SK-MEL-5 (cell line): ENCODE data around the gene ZCCHC8. TPM values are rescaled to one million over a fixed set of nuclear protein-coding genes. Genes with fewer than 3 reads are reported as not detected.
A peak's percentile ranks its signal among the peaks of the same experiment; 100 is the strongest.
"Not testable (repeated sequence)": the region's sequence is repeated elsewhere in the genome, so short reads cannot be mapped to it uniquely, and the experiment has no call there.

ENCODE experiments used
- DNase-seq: peaks from one replicate; pipeline ENCODE4 v3.0.0-alpha.2; 2016; ENCODE audit warnings: low read depth, low spot score
- in situ Hi-C: cut with HindIII; loops from 2 replicates; pipeline ENCODE4 v1.10.0; 2016; ENCODE audit warnings: low sequenced_read_pairs, high pct_unique_total_duplicates, low pct_unique_long_range_greater_than_20kb
- total RNA-seq: library from RNA; depleted of rRNA; stranded (reverse); fragments of >200 nt; shearing (Covaris generic); gene quantifications from 2 replicates; pipeline ENCODE4 v1.2.3, GENCODE V29; 2014

The ZCCHC8 gene
- total RNA-seq, 1 experiment from 2014 or later: 25.4 TPM

DNA sequence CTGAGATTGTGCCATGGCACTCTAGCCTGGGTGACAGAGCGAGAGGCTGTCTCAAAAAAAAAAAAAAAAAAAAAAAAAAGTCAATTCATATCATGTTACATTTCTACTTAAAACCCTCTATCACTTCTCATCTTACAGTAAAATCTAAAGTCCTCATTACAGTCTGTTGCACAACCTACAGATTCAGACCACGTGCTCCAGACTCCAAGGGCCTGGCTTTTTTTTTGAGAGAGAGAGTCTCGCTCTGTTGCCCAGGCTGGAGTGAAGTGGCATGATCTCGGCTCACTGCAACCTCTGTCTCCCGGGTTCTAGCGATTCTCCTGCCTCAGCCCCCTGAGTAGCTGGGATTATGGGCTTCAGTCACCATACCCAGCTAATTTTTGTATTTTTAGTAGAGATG, 14.4 kb downstream of the ZCCHC8 start:
- in situ Hi-C loops, DNase-seq: not testable (repeated sequence)

DNA sequence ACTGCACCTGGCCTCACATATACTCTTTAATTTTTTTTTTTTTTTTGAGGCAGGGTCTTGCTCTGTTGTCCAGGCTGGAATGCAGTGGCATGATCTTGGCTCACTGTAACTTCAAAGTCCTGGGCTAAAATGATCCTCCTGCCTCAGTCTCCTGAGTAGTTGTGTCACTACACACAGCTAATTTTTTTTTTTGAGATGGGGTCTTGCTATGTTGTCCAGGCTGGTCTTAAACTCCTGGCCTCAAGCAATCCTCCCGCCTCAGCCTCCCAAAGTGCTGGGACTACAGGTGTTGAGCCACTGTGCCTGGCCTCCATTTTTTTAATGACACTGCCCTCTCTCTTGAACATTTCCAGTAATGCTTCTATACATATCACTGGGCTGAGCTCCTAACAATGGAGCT, 16.3 kb downstream of the ZCCHC8 start:
- DNase-seq, in situ Hi-C loops: not testable (repeated sequence)

DNA sequence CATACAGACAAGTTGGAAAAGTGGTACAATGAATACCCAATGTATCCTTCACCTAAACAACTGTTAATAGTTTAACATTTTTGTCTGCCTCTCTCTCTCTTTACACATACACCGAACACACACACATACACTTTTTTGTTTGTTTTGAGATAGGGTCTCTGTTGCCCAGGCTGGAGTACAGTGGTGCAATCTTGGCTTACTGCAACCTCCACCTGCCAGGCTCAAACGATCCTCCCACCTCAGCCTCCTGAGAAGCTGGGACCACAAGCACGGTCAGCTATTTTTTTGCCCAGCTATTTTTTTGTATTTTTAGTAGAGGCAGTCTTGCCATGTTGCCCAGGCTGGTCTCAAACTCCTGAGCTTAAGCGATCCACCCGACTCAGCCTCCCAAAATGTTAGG, 16.8 kb downstream of the ZCCHC8 start:
- in situ Hi-C loops: no loop called here
- DNase-seq: no peak

DNA sequence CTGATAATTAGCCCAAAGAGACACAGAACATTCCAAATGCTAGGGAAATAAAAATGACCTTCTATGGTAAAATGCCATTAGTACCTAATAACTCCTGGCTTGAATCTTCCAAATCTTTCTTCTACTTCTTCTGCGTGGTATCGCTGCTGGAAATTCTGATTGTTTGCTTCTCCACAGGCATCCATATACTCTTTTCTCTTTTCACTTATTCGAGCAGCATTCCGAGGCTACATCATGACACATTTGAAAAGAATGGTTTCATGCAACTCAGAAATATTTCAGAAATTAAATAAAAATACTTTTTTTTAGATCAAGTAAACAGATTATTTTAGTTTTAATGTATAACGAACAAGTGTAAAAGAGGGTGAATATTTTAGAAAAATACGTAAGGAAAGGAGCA, 18.9 kb downstream of the ZCCHC8 start:
- in situ Hi-C loops: no loop called here
- no peak for DNase-seq

DNA sequence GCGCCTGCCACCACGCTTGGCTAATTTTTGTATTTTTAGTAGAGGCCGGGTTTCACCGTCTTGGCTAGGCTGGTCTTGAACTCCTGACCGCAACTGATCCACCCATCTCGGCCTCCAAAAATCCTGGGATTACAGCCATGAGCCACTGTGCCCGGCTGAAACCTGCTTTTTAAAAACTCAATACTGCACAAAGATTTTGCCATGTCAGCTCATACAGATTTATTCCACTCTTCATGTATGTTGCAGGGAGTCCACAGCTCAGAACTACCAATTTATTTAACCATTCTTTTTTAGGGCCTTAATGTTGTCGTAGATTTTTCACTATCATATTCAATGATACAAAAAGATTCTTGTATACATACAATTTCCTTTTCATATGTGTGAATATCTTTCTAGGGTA, 20.0 kb downstream of the ZCCHC8 start:
- no peak for DNase-seq
- in situ Hi-C loops: no loop called here

DNA sequence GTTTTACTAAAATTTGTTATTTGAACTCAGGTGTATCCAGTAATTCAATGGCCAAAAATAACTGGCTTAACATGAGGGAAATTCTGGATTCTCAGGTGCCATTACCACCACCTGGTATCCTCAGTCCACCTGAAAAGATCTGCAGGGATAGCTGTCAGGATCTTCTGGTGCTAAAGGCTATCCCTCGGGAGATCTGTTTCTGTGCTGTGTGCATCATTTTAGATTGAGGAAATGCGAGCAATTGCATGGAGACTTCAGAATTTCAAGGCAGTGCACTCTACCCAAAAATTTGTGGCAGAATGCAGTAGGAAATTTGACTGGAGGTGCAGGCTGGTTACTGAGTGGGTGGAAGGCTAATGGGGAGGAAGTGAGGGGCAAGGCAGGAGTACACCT, 26.4 kb downstream of the ZCCHC8 start:
- in situ Hi-C loops: no loop called here
- no peak for DNase-seq

DNA sequence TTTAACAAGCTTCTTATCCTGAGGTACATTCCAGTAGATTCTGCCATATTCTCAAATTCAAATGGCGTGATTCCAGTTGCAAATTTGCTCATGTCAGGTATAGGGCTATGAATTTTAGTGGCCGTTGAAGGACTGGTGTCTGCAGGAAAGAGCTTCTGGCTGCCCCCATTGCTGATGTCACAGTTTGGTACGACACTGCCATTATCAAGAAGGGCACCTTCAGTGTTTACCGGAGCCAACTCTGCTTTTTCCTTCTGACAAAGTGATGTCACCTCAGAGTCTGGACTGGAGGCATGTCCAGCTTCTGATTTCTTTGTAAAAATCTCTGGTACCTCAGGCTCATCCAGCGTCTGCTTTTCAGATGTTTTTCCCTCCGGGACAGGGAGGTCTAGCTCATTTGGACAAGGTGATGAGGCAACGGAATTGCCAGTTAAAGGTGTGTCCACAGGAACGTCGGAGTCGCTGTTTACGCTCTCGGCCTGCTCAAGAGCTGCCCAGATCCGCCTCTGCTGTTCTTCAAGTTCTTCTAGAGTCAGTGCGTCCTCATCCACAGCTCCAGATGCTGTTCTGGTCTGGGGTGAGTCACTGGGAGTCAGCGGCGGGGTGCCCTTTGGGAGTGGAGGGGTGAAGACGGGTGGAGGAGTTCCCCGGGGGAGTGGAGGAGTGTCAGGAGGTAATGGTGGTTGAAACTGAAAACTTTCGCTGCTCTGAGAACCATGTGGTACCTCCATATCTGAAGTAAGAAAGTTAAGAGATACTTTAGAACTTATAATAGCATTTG, 27.0 kb downstream of the ZCCHC8 start:
- in situ Hi-C loops: no loop called here

DNA sequence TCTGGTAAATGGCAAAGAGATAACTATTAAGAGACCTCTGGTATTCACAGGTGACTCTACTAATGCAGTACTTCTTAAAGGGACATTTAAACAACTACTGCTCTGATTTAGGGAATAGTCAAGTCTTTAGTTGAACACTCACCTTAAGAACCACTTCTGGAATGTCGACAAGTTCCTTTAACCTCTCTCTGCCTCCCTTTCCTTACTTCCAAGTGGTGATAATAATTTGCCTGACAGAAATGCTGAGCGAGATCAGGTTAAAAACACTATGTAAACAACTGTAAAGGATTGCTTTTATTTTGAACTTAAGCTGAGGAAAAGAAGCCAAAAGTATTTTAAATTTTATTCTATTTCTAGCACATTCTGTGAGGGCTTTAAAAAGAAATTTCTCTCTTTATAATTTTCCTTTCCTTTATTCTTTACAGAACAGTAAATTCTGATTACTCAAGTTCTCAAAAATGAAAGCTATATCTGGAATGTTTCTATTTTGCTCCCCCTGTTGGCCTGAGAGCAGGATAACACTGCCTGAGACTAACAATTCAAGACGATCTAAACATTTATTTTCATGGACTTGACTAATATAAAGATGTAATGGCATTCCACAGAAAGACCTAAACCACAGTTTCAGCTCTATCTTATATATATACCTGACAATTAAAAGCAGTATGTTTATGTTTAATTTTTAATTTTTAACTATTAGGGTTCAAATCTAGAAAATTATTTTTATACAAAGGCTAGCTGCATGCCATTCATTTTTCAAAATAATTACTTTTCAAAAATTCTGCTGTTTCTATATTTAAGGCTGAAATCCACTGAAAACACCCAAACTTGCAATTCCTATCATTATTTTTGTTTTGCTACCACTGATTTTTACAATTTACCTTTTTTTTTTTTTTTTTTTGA, 29.2 kb downstream of the ZCCHC8 start:
- peak; percentile 85 for DNase-seq
- in situ Hi-C loops: no loop called here

More for the DNA sequence above, 27.0 kb downstream of the ZCCHC8 start:
- DNase-seq: no peak

DNA sequence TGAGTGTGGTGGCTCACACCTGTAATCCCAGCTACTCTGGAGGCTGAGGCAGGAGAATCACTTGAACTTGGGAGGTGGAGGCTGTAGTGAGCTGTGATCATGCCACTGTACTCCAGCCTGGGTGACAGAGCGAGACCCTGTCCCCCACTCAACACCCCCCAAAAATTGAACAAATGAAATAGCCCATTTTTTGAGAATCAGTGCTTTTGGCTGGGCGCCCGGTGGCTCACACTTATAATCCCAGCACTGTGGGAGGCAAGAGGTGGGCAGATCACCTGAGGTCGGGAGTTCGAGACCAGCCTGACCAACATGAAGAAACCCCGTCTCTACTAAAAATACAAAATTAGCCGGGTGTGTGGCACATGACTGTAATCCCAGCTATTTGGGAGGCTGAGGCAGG, 30.2 kb downstream of the ZCCHC8 start:
- DNase-seq, in situ Hi-C loops: not testable (repeated sequence)

DNA sequence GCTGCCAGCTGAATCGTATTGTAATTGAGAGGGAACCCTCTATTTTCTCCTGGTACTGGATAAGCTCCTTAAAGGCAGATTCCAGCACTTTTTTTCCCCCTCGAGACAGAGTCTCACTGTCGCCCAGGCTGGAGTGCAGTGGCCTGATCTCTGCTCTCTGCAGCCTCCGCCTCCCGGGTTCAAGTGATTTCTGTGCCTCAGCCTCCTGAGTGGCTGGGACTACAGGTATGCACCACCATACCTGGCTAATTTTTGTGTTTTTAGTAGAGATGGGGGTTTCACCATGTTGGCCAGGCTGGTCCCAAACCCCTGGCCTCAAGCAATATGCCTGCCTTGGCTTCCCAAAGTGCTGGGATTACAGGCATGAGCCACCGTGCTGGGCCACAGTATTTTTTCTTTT, 30.9 kb downstream of the ZCCHC8 start:
- in situ Hi-C loops, DNase-seq: not testable (repeated sequence)

DNA sequence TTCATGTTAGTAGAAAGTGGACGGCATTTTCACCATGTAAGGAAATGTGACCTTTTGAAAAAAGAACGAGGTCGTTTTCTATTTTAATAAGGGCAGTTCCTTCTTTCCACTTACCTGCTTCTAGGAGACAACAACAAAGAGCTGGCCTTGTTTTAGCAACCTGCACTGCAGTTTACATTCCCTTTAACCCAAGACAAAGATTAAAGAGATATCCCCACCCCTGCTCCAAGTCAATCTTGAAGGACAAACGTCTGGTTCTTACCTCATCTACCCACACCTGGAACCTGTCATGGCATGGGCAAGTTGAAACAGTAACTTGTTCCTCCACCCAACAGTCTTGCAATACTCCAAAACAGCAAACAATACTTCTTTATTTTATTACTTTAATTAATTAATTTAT, 32.7 kb downstream of the ZCCHC8 start:
- DNase-seq: no peak
- in situ Hi-C loops: no loop called here

DNA sequence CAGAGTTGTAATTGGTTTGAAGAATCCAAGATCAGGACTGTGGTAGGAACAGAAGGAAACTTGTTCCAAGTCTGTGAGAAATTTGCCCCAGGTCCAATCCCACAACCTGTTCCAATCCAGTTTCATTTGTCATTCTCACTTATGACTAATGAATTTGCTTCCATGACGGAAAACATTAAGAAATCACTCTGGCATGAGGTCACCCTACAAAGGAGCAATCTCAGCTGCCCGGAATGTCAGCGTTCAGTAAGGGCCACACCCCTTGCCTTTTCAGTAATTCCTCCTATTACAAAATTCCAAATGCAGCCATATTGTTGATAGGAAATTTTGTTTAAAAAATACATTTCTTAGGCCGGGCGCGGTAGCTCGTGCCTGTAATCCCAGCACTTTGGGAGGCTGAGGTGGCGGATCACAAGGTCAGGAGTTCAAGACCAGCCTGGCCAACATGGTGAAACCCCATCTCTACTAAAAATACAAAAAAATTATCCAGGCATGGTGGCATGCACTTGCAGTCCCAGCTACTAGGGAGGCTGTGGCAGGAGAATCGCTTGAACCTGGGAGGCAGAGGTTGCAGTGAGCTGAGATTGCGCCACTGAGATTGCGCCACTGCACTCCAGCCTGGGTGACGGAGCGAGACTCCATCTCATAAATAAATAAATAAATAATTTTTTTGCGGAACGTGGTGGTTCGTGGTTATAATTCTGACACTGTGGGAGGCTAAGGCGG, 36.3 kb downstream of the ZCCHC8 start:
- peak; percentile 98 for DNase-seq
- in situ Hi-C loops: not testable (repeated sequence)

DNA sequence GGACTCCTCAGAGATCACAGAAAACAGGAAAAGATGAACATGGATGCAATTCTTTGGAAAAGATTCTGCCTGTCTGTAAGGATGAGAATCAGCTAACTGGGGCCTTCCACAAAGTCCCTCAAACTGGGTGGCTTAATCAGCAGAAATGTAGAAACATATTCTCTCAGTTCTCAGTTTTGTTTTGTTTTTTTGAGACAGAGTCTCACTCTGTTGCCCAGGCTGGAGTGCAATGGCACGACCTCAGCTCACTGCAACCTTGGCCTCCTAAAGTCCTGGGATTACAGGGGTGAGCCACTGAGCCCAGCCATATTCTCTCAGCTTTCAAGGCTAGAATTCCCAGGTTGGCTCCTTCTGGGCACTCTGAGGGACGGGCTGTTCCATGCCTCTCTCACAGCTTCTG, 40.1 kb downstream of the ZCCHC8 start:
- DNase-seq: no peak
- in situ Hi-C loops: no loop called here

DNA sequence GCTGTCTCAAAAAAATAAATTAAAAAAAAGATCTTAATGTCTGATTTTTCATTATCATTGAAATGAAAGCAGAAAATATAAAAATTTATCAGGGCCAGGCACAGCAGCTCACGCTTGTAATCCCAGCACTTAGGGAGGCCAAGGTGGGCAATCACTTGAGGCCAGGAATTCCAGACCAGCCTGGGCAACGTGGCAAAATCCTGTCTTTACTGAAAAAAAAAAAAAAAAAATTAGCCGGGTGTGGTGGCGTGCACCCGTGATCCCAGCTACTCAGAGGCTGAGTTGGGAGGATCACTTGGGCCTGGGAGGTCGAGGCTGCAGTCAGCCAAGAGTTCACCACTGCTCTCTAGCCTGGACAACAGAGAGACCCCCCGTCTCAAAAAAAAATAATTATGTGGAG, 40.7 kb downstream of the ZCCHC8 start:
- no peak for DNase-seq
- in situ Hi-C loops: no loop called here

DNA sequence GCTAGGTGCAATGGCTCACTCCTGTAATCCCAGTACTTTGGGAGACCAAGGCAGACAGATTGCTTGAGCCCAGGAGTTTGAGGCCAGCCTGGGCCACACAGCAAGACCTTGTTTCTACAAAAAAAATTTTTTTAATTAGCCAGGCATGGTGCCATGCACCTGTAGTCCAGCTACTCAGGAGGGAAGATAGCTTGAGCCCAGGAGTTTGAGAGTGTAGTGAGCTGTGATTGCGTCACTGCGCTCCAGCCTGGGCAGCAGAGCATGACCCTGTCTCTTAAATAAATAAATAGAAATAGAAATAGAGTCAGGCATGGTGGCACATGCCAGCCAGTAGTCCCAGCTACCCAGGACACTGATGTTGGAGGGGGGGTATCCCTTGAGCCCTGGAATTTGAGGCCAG, 41.5 kb downstream of the ZCCHC8 start:
- DNase-seq: no peak
- in situ Hi-C loops: no loop called here

DNA sequence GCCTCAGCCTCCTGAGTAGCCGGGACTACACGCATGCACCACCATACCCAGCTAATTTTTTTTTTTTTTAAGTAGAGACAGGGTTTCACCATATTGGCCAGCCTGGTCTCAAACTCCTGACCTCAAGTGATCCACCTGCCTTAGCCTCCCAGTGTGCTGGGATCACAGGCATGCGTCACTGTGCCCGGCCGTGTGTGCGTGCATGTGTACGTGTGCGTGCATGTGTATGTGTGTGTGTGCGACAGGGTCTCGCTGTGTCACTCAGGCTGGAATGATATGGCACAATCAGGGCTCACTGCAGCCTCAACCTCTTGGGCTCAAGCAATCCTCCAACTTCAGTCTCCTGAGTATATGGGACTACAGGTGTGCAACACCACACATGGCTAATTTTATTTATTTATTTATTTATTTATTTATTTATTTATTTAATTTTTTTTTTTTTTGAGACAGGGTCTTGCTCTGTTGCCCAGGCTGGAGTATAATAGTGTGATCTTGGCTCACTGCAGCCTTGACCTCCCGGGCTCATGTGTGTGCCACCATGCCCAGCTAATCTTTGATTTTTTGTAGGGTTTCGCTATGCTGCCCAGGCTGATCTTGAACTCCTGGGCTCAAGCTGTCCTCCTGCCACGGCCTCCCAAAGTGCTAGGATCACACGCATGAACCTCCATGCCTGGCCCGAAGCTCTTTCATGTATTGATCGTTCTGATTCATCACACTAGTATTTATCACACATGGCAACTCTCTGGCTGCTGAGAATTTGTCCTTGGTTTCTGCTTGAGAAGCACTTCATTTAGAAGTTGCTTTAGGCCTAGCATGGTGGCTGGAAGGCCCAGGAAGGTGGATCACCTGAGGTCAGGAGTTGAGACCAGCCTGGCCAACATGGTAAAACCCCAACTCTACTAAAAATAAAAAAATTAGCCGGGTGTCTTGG, 42.4 kb downstream of the ZCCHC8 start:
- in situ Hi-C loops: no loop called here
- DNase-seq: no peak

DNA sequence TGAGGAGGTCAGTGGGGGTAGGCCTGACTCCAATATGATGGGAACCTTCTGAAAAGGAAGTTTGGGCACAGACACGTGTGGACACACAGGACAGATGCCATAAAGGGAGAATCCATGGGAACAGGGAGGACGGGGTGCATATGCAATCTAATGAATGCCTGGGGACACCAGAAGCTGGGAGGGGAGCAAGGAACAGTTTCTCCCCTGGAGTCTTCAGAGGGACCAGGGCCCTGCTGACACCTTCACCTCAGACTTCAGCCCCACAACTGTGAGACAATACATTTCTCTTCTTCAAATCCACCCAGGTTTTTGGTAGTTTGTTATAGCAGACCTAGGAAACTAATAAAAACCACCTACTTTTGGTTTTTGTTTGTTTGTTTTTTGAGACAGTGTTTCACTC, 43.1 kb downstream of the ZCCHC8 start:
- in situ Hi-C loops: no loop called here
- no peak for DNase-seq
